GM12864 (cell line): Measurements from ENCODE around the gene SMC5.

Source experiments
- DNase-seq: peaks from one replicate; pipeline ENCODE4 v3.0.0-alpha.2; 2011; ENCODE audit warnings: low read depth
- H3K4me3 ChIP-seq: 2 replicates; pipeline ENCODE4 v1.5.1; 2011; ENCODE audit warnings: mild to moderate bottlenecking, low read depth, low read length, control low read depth
- CTCF ChIP-seq: IDR thresholded peaks from 2 replicates; pipeline ENCODE4 v1.5.1; 2011; ENCODE audit warnings: low read depth, mild to moderate bottlenecking, moderate library complexity, low read length, control low read depth, inconsistent platforms; ENCODE audit errors: missing control alignments

The SMC5 gene

GRCh38 chr9:70382046-70382708, 123.4 kb downstream of the SMC5 start:
- DNase-seq: no peak
- no peak overlapping the region for H3K4me3 ChIP-seq

GRCh38 chr9:70382709-70383605, 124.2 kb downstream of the SMC5 start:
- no peak overlapping the region for H3K4me3 ChIP-seq
- DNase-seq: no peak
- TF ChIP-seq CTCF: no peak

More at GRCh38 chr9:70382046-70382708, 123.4 kb downstream of the SMC5 start:
- no peak for TF ChIP-seq CTCF

- no peak for DNase-seq
- TF ChIP-seq CTCF: no peak
- no peak overlapping the region for H3K4me3 ChIP-seq
Measured at GRCh38 chr9:70385426-70385825, 126.6 kb downstream of the SMC5 start.

GRCh38 chr9:70387663-70388062, 128.9 kb downstream of the SMC5 start:
- H3K4me3 ChIP-seq: no peak overlapping the region
- no peak for TF ChIP-seq CTCF
- DNase-seq: no peak

GRCh38 chr9:70389188-70389587, 130.4 kb downstream of the SMC5 start:
- DNase-seq: no peak
- H3K4me3 ChIP-seq: no peak overlapping the region
- TF ChIP-seq CTCF: no peak

GRCh38 chr9:70389621-70390266, 131.0 kb downstream of the SMC5 start:
- no peak overlapping the region for H3K4me3 ChIP-seq
- TF ChIP-seq CTCF: no peak
- no peak for DNase-seq
